GM12865 (cell line): ENCODE results near the gene PCBP3.

Experiments
- DNase-seq: peaks from one replicate; pipeline ENCODE4 v3.0.0; 2010; ENCODE audit warnings: low read depth
- H3K4me3 ChIP-seq: 2 replicates; pipeline ENCODE4 v1.5.1; 2011; ENCODE audit warnings: mild to moderate bottlenecking, low read depth, low read length, control low read depth
- TF ChIP-seq, protein P1 (sequence below): IDR thresholded peaks from 2 replicates; pipeline ENCODE4 v1.5.1; 2011; ENCODE audit warnings: low read length, control low read depth, low read depth, inconsistent platforms; ENCODE audit not compliant: insufficient read depth; ENCODE audit errors: missing control alignments

PCBP3 gene

DNA sequence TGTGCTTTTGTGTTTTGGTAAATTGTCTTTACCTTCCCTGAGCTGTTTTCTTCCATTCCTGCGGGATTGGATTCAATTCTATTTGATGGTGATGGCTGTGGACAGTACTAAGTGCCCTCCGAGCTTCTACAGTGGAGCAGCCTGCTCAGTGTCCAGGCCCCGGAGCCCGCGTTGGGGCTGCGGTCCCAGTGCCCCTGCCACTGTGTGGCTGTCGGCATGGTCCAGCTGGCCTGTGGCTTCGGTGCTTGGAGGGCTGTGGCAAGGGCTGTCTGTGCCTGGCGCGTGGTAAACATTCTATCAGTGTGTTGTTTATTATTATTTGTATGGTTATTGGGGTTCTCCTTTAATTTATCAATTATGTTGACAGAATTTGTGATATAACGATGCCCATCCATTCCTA lies 228.9 kb downstream of the PCBP3 start:
- no peak for DNase-seq
- TF ChIP-seq, protein P1, sequence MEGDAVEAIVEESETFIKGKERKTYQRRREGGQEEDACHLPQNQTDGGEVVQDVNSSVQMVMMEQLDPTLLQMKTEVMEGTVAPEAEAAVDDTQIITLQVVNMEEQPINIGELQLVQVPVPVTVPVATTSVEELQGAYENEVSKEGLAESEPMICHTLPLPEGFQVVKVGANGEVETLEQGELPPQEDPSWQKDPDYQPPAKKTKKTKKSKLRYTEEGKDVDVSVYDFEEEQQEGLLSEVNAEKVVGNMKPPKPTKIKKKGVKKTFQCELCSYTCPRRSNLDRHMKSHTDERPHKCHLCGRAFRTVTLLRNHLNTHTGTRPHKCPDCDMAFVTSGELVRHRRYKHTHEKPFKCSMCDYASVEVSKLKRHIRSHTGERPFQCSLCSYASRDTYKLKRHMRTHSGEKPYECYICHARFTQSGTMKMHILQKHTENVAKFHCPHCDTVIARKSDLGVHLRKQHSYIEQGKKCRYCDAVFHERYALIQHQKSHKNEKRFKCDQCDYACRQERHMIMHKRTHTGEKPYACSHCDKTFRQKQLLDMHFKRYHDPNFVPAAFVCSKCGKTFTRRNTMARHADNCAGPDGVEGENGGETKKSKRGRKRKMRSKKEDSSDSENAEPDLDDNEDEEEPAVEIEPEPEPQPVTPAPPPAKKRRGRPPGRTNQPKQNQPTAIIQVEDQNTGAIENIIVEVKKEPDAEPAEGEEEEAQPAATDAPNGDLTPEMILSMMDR, result no peak
- no peak overlapping the region for H3K4me3 ChIP-seq

DNA sequence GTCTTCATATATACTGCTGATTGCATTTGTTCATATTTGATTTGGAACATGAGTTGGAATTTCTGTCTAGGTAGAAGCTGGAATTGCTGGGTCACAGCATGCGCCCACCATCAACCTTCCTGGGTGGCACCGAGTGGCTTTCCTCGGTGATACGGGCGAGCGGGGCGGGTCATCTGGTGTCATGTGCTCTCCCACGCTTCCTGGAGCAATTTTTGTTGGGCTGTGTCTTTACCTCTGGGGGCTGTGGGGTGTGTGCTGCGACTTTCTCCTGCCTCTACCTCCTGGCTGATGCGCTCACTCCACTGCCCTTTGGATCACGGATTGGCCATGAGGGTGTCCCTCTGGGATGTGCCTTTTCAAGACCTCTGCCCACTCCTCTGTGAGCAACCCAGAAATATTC lies 229.4 kb downstream of the PCBP3 start:
- no peak overlapping the region for H3K4me3 ChIP-seq
- no peak for DNase-seq
- TF ChIP-seq, protein P1, result no peak

DNA sequence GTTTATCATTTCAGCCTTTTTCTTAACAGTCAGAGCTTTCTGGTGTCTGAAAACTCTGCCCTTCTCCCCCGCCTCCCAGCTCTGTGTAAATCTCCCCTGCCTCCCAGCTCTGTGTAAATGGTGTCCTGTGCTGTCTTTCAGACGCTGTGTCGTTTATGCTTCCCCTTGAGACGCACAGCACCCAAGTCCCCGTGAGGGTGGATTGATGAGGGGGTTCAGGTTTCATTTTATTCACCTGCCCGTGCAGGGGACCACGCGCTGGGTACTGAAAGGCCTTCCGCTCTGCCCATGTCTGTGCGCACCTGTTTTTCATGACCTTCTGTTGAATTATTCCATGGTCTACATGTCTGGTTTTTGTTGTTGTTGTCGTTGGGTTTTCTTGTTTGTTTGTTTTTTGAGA lies 229.9 kb downstream of the PCBP3 start:
- DNase-seq, result no peak
- no peak overlapping the region for H3K4me3 ChIP-seq
- TF ChIP-seq, protein P1, result no peak

DNA sequence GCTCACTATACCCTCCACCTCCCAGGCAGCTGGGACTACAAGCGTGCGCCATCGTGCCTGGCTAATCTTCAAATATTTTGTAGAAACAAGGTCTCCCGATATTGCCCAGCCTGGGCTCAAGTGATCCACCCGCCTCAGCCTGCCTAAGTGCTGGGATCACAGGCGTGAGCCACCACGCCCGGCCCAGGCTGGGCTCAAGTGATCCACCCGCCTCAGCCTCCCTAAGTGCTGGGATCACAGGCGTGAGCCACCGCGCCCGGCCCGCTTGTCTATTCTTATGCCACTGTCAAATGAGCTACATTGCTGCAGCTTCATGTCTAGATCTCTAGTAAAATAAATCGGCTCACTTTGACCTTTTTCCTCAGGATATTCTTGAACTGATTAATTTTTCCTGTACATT lies 230.3 kb downstream of the PCBP3 start:
- no peak overlapping the region for H3K4me3 ChIP-seq
- TF ChIP-seq, protein P1, result no peak
- no peak for DNase-seq

DNA sequence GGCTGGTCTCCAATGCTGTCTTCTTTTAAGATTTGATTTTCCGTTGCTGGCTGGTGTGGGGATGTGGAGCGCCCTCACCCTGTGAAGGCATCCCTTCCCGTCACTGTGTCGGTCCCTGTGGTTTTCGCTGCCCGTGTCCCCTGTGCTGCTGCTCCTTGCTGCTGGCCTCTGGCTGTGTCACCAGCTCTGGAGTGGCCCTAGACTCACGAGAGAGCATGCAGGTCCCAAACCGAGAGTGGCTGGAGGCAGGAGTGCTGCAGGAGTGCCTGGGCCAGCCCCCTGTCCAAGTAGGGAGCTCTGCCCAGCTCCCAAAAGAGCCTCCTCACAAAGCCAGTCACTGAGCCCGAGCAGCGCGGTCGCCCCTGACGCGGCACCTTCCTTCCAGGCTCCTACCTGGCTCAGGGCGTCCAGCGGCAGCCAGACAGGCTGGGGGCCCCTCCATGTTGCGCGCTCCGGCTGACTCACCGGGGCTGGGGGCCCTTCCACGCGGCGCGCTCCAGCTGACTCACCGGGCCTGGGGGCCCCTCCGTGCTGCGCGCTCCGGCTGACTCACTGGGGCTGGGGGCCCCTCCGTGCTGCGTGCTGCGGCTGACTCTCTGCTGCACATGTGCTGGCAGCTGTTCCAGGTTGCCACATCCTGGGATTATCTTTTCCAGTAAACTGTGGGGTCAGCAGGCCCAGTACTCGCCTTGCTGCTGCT lies 231.3 kb downstream of the PCBP3 start:
- TF ChIP-seq, protein P1, result no peak
- no peak overlapping the region for H3K4me3 ChIP-seq
- DNase-seq, result no peak

DNA sequence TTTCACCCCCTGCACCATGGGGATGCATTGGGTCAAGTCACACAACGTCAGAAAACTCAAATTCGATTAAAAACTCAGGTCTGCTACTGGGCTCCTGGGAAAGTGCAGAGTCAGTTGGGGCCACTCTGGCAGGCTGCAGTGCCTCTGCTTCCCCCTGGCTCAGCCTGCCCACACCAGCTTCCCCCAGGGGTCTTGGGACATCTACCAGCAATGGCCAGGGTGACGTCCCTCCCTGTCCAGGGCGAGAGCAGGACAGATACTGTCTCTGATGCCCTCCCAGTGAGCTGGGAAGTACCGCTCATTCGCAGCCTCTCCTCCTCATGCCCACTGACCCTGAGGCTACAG lies 231.9 kb downstream of the PCBP3 start:
- DNase-seq, result no peak
- TF ChIP-seq, protein P1, result no peak
- H3K4me3 ChIP-seq, result no peak overlapping the region

DNA sequence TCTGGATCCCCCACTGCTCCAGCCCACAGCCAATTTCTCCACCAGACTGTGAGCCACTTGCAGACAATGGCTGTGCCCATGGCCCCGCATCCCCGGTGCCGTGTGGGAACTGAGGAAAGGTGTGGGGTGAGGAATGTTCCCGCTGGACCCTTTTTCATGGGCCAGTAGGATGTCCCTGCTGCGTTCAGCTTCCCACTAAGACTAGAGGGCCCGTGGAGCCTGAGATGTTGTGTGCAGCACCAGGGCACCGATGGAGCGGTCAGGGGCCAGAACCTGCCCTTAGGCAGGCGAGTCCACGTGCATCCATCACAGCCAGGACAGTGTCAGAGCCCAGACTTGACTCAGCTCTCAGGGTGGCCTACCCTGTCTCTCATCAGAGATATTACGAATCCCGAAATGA lies 232.4 kb downstream of the PCBP3 start:
- TF ChIP-seq, protein P1, result no peak
- H3K4me3 ChIP-seq, result no peak overlapping the region
- DNase-seq, result no peak
